ENCODE measurements around the gene SNX7.

- TF ChIP-seq CTCF (IDR thresholded peaks at IDR 0.05) (no peak), EP300 (IDR thresholded peaks at IDR 0.05) (no peak)
Measured at GRCh38 chr1:98675282-98675681, 13.8 kb downstream of the SNX7 start.
